IPS-NIHi11 (cell line): ENCODE measurements around the gene WASF2.
"Not testable (repeated sequence)": the region's sequence is repeated elsewhere in the genome, so short reads cannot be mapped to it uniquely, and the experiment has no call there.

ENCODE experiments used
- DNase-seq: peaks from one replicate; pipeline ENCODE4 v3.0.0; 2012; ENCODE audit warnings: mixed read lengths, low spot score

WASF2 gene

GRCh38 chr1:27521861-27522431 lies 32.0 kb upstream of the WASF2 start:
- no peak for DNase-seq

GRCh38 chr1:27521336-27521831 lies 31.4 kb upstream of the WASF2 start:
- DNase-seq, result no peak

GRCh38 chr1:27520651-27521050 lies 30.7 kb upstream of the WASF2 start:
- DNase-seq, result no peak

GRCh38 chr1:27519331-27520258 lies 29.6 kb upstream of the WASF2 start:
- peak; percentile 66 for DNase-seq

- no peak for DNase-seq
These were observed 28.8 kb upstream of the WASF2 start for GRCh38 chr1:27518808-27519207.

- no peak for DNase-seq
These were observed 28.1 kb upstream of the WASF2 start for GRCh38 chr1:27517907-27518718.

- DNase-seq, result no peak
These were observed 27.3 kb upstream of the WASF2 start for GRCh38 chr1:27517301-27517700.

GRCh38 chr1:27515626-27516025 lies 25.7 kb upstream of the WASF2 start:
- DNase-seq, result no peak

GRCh38 chr1:27513958-27514357 lies 24.0 kb upstream of the WASF2 start:
- no peak for DNase-seq

GRCh38 chr1:27513528-27513927 lies 23.6 kb upstream of the WASF2 start:
- no peak for DNase-seq

GRCh38 chr1:27509127-27510080 lies 19.4 kb upstream of the WASF2 start:
- no peak for DNase-seq

GRCh38 chr1:27507960-27508665 lies 18.1 kb upstream of the WASF2 start:
- peak; percentile 57 for DNase-seq

GRCh38 chr1:27506703-27507102 lies 16.7 kb upstream of the WASF2 start:
- no peak for DNase-seq

- no peak for DNase-seq
These were observed 15.4 kb upstream of the WASF2 start for GRCh38 chr1:27505420-27505680.

GRCh38 chr1:27504588-27505419 lies 14.8 kb upstream of the WASF2 start:
- peak; percentile 86 for DNase-seq

GRCh38 chr1:27503844-27504587 lies 14.0 kb upstream of the WASF2 start:
- DNase-seq, result peak; percentile 54

GRCh38 chr1:27503033-27503432 lies 13.1 kb upstream of the WASF2 start:
- no peak for DNase-seq

GRCh38 chr1:27501159-27501558 lies 11.2 kb upstream of the WASF2 start:
- not testable (repeated sequence) for DNase-seq

GRCh38 chr1:27499142-27499541 lies 9.2 kb upstream of the WASF2 start:
- DNase-seq, result no peak
